H9 (cell line): Measurements from ENCODE around the gene NCDN. TPM values are rescaled to one million over a fixed set of nuclear protein-coding genes. Genes with fewer than 3 reads are reported as not detected.

Experiments used
- DNase-seq: peaks from one replicate; pipeline ENCODE4 v3.0.0-alpha.2; 2017
- H2AFZ ChIP-seq: one replicate; pipeline ENCODE4 v1.6.1; 2013; ENCODE audit warnings: mild to moderate bottlenecking, low read length, control low read depth, moderate library complexity
- H2AK5ac ChIP-seq: 2 replicates; pipeline ENCODE4 v1.6.1; 2013; ENCODE audit warnings: low read length, control low read depth, mixed read lengths; ENCODE audit not compliant: insufficient read length
- H2BK120ac ChIP-seq: one replicate; pipeline ENCODE4 v1.6.1; 2013; ENCODE audit warnings: low read depth, mild to moderate bottlenecking, low read length, control low read depth, inconsistent platforms; ENCODE audit not compliant: poor library complexity, severe bottlenecking
- H2BK12ac ChIP-seq: 2 replicates; pipeline ENCODE4 v1.6.1; 2013; ENCODE audit warnings: low read length, control low read depth, mixed read lengths, low read depth; ENCODE audit not compliant: insufficient read length
- H2BK15ac ChIP-seq: 2 replicates; pipeline ENCODE4 v1.6.1; 2013; ENCODE audit warnings: low read depth, low read length, control low read depth
- H2BK20ac ChIP-seq: one replicate; pipeline ENCODE4 v1.6.1; 2013; ENCODE audit warnings: low read depth, mild to moderate bottlenecking, low read length, control low read depth, inconsistent platforms; ENCODE audit not compliant: poor library complexity, severe bottlenecking
- H2BK5ac ChIP-seq: 2 replicates; pipeline ENCODE4 v1.6.1; 2013; ENCODE audit warnings: low read length, control low read depth, mixed read lengths; ENCODE audit not compliant: insufficient read length
- H3K14ac ChIP-seq: 2 replicates; pipeline ENCODE4 v1.6.1; 2013; ENCODE audit warnings: low read length, control low read depth; ENCODE audit not compliant: insufficient read depth
- H3K18ac ChIP-seq: 2 replicates; pipeline ENCODE4 v1.6.1; 2013; ENCODE audit warnings: low read depth, mild to moderate bottlenecking, mixed read lengths, low read length, control low read depth; ENCODE audit not compliant: insufficient read length
- H3K23ac ChIP-seq: 2 replicates; pipeline ENCODE4 v1.6.1; 2013; ENCODE audit warnings: low read length, control low read depth, mixed read lengths, low read depth; ENCODE audit not compliant: insufficient read length
- H3K23me2 ChIP-seq: 2 replicates; pipeline ENCODE4 v1.6.1; 2013; ENCODE audit warnings: low read depth, mild to moderate bottlenecking, mixed read lengths, low read length, control low read depth; ENCODE audit not compliant: insufficient read length, poor library complexity, severe bottlenecking
- H3K27ac ChIP-seq: 2 replicates; pipeline ENCODE4 v1.5.1; 2013; ENCODE audit warnings: low read length, control low read depth, mixed read lengths, low read depth; ENCODE audit not compliant: insufficient read length
- H3K27me3 ChIP-seq: 2 replicates; pipeline ENCODE4 v1.6.1; 2013; ENCODE audit warnings: low read length, control low read depth, inconsistent platforms; ENCODE audit not compliant: insufficient read depth
- H3K4ac ChIP-seq: 2 replicates; pipeline ENCODE4 v1.6.1; 2013; ENCODE audit warnings: low read depth, mild to moderate bottlenecking, control low read depth, inconsistent platforms, low read length, moderate library complexity
- H3K4me1 ChIP-seq: 2 replicates; pipeline ENCODE4 v1.6.1; 2013; ENCODE audit warnings: low read length, control low read depth, inconsistent platforms; ENCODE audit not compliant: insufficient read depth
- H3K4me2 ChIP-seq: 2 replicates; pipeline ENCODE4 v1.6.1; 2013; ENCODE audit warnings: low read length, control low read depth, mixed read lengths; ENCODE audit not compliant: insufficient read length, insufficient read depth
- H3K56ac ChIP-seq: 2 replicates; pipeline ENCODE4 v1.6.1; 2013; ENCODE audit warnings: low read depth, mild to moderate bottlenecking, mixed read lengths, low read length, control low read depth; ENCODE audit not compliant: insufficient read length
- H3K79me1 ChIP-seq: 2 replicates; pipeline ENCODE4 v1.6.1; 2013; ENCODE audit warnings: low read depth, mild to moderate bottlenecking, moderate library complexity, low read length, control low read depth, inconsistent platforms; ENCODE audit not compliant: insufficient read depth, poor library complexity, severe bottlenecking
- H3K79me2 ChIP-seq: 2 replicates; pipeline ENCODE4 v1.6.1; 2013; ENCODE audit warnings: low read length, control low read depth, inconsistent platforms; ENCODE audit not compliant: insufficient read depth
- H3K9ac ChIP-seq: 2 replicates; pipeline ENCODE4 v1.6.1; 2013; ENCODE audit warnings: low read length, control low read depth, mixed read lengths; ENCODE audit not compliant: insufficient read length; ENCODE audit errors: extremely low read depth
- H3K9me3 ChIP-seq: one replicate; pipeline ENCODE4 v1.6.1; 2013; ENCODE audit warnings: low read depth, low read length, inconsistent platforms; ENCODE audit not compliant: control insufficient read depth
- H3T11ph ChIP-seq: one replicate; pipeline ENCODE4 v1.6.1; 2013; ENCODE audit warnings: mild to moderate bottlenecking, low read length, control low read depth, inconsistent platforms
- H4K20me1 ChIP-seq: one replicate; pipeline ENCODE4 v1.6.1; 2013; ENCODE audit not compliant: control insufficient read depth, insufficient read length, insufficient read depth
- H4K5ac ChIP-seq: 2 replicates; pipeline ENCODE4 v1.6.1; 2013; ENCODE audit warnings: low read depth, mild to moderate bottlenecking, mixed read lengths, low read length, control low read depth; ENCODE audit not compliant: insufficient read length
- H4K8ac ChIP-seq: replicated peaks from 2 replicates; pipeline ENCODE4 v1.6.1; 2013; ENCODE audit warnings: low read length, control low read depth, mixed read lengths, low read depth; ENCODE audit not compliant: insufficient read length
- H4K91ac ChIP-seq: 2 replicates; pipeline ENCODE4 v1.6.1; 2013; ENCODE audit warnings: low read depth, mild to moderate bottlenecking, moderate library complexity, mixed read lengths, low read length, control low read depth; ENCODE audit not compliant: insufficient read length
- H3K27ac Mint-ChIP-seq, 3 experiments: 2 replicates in 2 of 3; 3 replicates in 1 of 3; pipeline ENCODE4 v1.8.0; 2020 to 2021; ENCODE audit warnings: mixed read lengths in 3 of 3, mild to moderate bottlenecking in 1 of 3, moderate library complexity in 1 of 3
- H3K27me3 Mint-ChIP-seq: 2 replicates; pipeline ENCODE4 v1.8.0; 2021; ENCODE audit warnings: low read depth, mild to moderate bottlenecking, moderate library complexity, mixed read lengths
- H3K36me3 Mint-ChIP-seq, 3 experiments: 2 replicates in 2 of 3; 3 replicates in 1 of 3; pipeline ENCODE4 v1.8.0; 2020 to 2021; ENCODE audit warnings: low read depth in 3 of 3, mixed read lengths in 3 of 3; ENCODE audit not compliant: insufficient read depth in 1 of 3
- H3K4me1 Mint-ChIP-seq, 2 experiments: 2 replicates each; pipeline ENCODE4 v1.8.0; 2020; ENCODE audit warnings: mixed read lengths in 2 of 2
- H3K4me3 Mint-ChIP-seq, 2 experiments: 2 replicates in 1 of 2; 3 replicates in 1 of 2; pipeline ENCODE4 v1.8.0; 2020 to 2021; ENCODE audit warnings: mild to moderate bottlenecking in 2 of 2, mixed read lengths in 2 of 2, moderate library complexity in 1 of 2
- H3K9me3 Mint-ChIP-seq, 2 experiments: 2 replicates in 1 of 2; 3 replicates in 1 of 2; pipeline ENCODE4 v1.8.0; 2020; ENCODE audit warnings: mild to moderate bottlenecking in 2 of 2, mixed read lengths in 2 of 2, moderate library complexity in 1 of 2
- WGBS: extraction: QIAGEN DNeasy Blood & Tissue Kit; methylation state at CpG from one replicate; pipeline ENCODE4 v1.1.7; 2013; ENCODE audit warnings: missing lambda C conversion rate, low lambda C conversion rate, mixed read lengths; ENCODE audit not compliant: insufficient read length; ENCODE audit errors: extremely low coverage; 5-methylcytosine and 5-hydroxymethylcytosine counted together
- total RNA-seq: library from RNA; stranded (reverse); gene quantifications from 2 replicates; pipeline ENCODE4 v1.2.1, GENCODE V29; 2021
- TF ChIP-seq, protein P1 (sequence below): fragments of 200-600 bp; sonication (generic); conservative IDR thresholded peaks from 3 replicates; pipeline ENCODE4 v1.8.0; 2021; ENCODE audit warnings: antibody characterized with exemption, mild to moderate bottlenecking

Gene NCDN
- total RNA-seq, 1 experiment from 2014 or later, result 44.2 TPM

DNA sequence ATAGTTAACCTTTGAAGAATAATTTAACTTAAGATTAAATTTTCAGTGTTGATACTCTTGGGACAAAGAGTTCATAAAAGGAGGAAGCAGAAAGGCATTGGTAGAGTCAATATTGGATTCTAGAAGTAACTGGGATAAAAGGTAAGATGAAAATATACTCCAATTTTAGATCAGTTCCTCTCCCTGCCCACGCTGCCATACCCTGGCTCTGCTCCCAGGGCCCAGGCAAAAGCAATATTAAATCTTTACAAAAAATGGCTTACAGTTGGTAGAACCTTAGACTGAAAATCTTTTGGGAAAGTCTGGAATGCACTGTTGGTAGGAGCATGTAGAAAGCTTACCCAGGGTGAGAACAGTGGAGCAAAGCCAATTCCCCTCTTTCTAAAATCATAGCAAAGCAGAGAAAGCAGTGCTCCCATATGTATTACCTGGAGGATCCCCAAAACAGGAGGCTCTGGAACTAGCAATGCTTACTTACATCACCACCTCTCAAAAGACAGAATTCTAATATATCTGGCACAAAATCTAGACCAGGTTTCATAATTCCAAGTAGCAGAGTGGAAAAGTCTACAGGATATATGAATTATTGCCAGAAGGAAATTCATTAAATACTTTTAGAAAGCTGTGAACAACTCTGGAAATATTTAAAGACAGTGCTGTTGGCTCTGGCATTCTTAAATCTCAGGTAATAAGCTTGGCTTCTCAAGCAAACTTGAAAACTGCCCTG is 24.9 kb upstream of the NCDN start:
- no peaks in the 10 kb centered on the region for H4K20me1 ChIP-seq
- no peak overlapping the region for H3K23ac ChIP-seq
- no peak overlapping the region for H2AFZ ChIP-seq
- no peak overlapping the region for H3K4me2 ChIP-seq
- peaks cover 9% of the 10 kb centered on the region for H3K4me1 ChIP-seq
- H2BK120ac ChIP-seq, result no peak overlapping the region
- no peak overlapping the region for H3K56ac ChIP-seq
- H3K14ac ChIP-seq, result no peak overlapping the region
- peaks cover 15 to 19% of the 10 kb centered on the region in 2 experiments; a peak in 4 of 5 replicates for H3K9me3 Mint-ChIP-seq
- no peak overlapping the region for H3K4ac ChIP-seq
- H3K23me2 ChIP-seq, result no peaks in the 10 kb centered on the region
- H3K79me1 ChIP-seq, result peaks cover 6% of the 10 kb centered on the region
- no peak overlapping the region for H3K27ac ChIP-seq
- H3K9me3 ChIP-seq, result no peaks in the 10 kb centered on the region
- H3K79me2 ChIP-seq, result peaks cover 2% of the 10 kb centered on the region; the same call in 1 of the 2 replicates
- no peaks in the 10 kb centered on the region for H3K27me3 Mint-ChIP-seq
- H2BK5ac ChIP-seq, result no peak overlapping the region
- TF ChIP-seq, protein P1, sequence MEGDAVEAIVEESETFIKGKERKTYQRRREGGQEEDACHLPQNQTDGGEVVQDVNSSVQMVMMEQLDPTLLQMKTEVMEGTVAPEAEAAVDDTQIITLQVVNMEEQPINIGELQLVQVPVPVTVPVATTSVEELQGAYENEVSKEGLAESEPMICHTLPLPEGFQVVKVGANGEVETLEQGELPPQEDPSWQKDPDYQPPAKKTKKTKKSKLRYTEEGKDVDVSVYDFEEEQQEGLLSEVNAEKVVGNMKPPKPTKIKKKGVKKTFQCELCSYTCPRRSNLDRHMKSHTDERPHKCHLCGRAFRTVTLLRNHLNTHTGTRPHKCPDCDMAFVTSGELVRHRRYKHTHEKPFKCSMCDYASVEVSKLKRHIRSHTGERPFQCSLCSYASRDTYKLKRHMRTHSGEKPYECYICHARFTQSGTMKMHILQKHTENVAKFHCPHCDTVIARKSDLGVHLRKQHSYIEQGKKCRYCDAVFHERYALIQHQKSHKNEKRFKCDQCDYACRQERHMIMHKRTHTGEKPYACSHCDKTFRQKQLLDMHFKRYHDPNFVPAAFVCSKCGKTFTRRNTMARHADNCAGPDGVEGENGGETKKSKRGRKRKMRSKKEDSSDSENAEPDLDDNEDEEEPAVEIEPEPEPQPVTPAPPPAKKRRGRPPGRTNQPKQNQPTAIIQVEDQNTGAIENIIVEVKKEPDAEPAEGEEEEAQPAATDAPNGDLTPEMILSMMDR, result no peak
- peaks cover 29 to 36% of the 10 kb centered on the region in 2 experiments for H3K4me1 Mint-ChIP-seq
- no peak overlapping the region for H4K5ac ChIP-seq
- no peak overlapping the region for H2AK5ac ChIP-seq
- H4K91ac ChIP-seq, result no peak overlapping the region
- H3T11ph ChIP-seq, result no peak overlapping the region
- H3K27me3 ChIP-seq, result no peaks in the 10 kb centered on the region
- no peak overlapping the region for H4K8ac ChIP-seq
- no peak overlapping the region for H2BK12ac ChIP-seq
- peak overlapping the region in 1 of 3 experiments; percentile 19; a peak in 1 of 7 replicates for H3K27ac Mint-ChIP-seq
- no peak overlapping the region for H3K4me3 Mint-ChIP-seq
- H3K36me3 Mint-ChIP-seq, result peaks cover 31 to 37% (median 33%) of the 10 kb centered on the region in 3 experiments
- H3K18ac ChIP-seq, result no peak overlapping the region
- H3K9ac ChIP-seq, result no peak overlapping the region
- H2BK15ac ChIP-seq, result no peak overlapping the region
- no peak overlapping the region for H2BK20ac ChIP-seq
- DNase-seq, result no peak
- WGBS, result no CpG with 5 or more reads among the region's 1 CpG
